Effector CD4-positive, alpha-beta T cell (primary cell): ENCODE measurements around the gene GJE1.

ENCODE experiments used
- DNase-seq: peaks from one replicate; pipeline ENCODE4 v3.0.0-alpha.2; 2020

GJE1 gene

GRCh38 chr6:142167071-142167470, 34.3 kb downstream of the GJE1 start:
- no peak for DNase-seq

DNA sequence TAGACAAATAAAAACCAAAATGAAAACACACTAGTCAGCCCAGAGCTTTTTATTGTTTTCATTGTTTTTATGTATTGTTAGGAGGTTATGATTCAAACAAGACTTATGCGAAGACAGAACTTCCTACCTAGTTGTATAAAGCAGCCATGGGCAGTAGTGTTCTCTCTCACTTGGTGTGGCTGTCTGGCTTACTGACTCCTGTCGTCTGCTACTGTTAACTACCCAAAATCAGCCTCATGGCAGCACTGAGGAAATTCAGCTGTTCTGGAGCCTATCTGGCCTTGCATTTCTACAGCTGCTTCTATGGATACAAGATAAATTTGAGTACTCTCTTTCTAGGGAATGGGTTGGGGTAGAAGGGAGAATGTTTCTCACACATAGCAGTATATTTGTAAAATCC, 34.8 kb downstream of the GJE1 start:
- DNase-seq = no peak

GRCh38 chr6:142171351-142171750, 38.6 kb downstream of the GJE1 start:
- DNase-seq = no peak

DNA sequence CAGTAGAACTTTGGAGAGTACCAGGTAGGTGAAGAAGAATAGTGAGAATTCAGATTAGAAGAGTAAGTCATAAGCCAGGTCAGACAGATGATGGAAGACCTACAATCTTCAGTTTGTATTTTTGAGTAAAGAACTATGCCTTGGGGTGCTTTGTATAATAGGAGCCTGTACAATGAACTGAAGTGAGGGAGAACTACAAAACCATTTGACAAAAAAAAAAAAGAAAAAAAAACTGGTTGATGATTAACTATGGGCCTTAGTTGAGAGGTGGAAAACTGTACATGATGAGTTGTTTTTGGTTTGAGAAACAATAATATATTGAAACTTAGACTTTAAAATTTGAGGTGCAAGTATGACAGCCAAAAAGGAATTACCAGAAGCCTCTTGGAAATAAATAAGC, 40.0 kb downstream of the GJE1 start:
- DNase-seq = no peak

DNA sequence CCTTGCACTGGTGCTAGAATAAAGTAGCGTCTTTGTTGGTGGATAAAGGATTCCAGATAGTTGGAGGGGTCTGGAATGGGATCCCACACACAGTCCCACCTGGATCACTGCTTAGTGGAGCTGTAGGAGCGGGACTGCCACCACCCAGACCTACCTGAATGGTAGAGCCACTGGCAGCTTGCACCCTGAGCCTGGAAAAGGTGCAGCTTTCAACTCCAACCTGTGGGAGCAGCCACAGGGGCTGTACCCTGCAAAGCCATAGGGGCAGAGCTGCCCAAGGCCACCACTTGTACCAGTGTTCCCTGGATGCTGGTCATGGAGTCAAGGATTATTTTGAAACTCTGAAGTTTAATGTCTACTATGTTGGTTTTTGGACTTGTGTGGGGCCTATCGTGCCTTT, 41.3 kb downstream of the GJE1 start:
- DNase-seq = no peak

DNA sequence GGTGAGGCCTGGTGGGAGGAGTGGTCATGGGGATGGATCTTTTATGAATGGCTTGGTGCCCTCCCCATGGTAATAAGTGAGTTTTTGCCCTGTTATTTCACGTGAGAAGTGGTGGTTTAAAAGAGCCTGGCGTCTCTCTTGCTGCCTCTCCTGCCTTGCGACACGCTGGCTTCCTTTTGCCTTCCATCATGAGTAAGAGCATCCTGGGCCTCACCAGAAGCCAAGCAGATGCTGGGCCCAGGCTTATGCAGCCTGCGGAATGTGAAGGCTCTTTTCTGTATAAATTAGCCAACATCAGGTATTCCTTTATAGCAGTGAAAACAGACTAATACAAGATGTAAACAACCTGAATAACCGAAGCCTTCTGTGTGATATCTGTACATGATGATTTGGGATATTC, 42.0 kb downstream of the GJE1 start:
- no peak for DNase-seq

- no peak for DNase-seq
Observed at GRCh38 chr6:142178129-142178528, 45.4 kb downstream of the GJE1 start.

GRCh38 chr6:142182004-142182403, 49.3 kb downstream of the GJE1 start:
- DNase-seq = no peak

GRCh38 chr6:142183351-142183750, 50.6 kb downstream of the GJE1 start:
- no peak for DNase-seq

DNA sequence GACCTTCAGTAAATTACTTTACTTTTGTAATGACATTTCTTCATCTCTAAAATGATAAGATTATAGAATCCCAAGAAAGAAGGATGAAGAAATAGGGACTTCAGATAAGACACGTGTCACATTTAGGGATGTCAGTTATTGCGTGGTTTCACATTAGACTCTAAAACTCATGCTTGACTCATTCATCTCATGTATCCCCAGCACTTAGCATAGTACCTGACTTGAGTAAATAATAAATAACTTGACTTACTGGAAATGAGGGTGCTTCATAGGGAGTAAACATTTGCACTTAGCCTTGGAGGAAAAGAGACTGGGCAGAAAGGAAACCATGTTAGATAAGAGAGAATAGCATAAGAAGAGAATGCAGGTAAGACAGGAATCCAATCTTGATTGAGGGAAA, 51.6 kb downstream of the GJE1 start:
- DNase-seq = no peak
